HuH-7.5 (cell line): ENCODE measurements around the gene ADAMTS13.
A peak's percentile ranks its signal among the peaks of the same experiment; 100 is the strongest.
"Not testable (repeated sequence)": the region's sequence is repeated elsewhere in the genome, so short reads cannot be mapped to it uniquely, and the experiment has no call there.

Experiments used
- DNase-seq: peaks from one replicate; pipeline ENCODE4 v3.0.0; 2011; ENCODE audit warnings: low spot score

The ADAMTS13 gene

DNA sequence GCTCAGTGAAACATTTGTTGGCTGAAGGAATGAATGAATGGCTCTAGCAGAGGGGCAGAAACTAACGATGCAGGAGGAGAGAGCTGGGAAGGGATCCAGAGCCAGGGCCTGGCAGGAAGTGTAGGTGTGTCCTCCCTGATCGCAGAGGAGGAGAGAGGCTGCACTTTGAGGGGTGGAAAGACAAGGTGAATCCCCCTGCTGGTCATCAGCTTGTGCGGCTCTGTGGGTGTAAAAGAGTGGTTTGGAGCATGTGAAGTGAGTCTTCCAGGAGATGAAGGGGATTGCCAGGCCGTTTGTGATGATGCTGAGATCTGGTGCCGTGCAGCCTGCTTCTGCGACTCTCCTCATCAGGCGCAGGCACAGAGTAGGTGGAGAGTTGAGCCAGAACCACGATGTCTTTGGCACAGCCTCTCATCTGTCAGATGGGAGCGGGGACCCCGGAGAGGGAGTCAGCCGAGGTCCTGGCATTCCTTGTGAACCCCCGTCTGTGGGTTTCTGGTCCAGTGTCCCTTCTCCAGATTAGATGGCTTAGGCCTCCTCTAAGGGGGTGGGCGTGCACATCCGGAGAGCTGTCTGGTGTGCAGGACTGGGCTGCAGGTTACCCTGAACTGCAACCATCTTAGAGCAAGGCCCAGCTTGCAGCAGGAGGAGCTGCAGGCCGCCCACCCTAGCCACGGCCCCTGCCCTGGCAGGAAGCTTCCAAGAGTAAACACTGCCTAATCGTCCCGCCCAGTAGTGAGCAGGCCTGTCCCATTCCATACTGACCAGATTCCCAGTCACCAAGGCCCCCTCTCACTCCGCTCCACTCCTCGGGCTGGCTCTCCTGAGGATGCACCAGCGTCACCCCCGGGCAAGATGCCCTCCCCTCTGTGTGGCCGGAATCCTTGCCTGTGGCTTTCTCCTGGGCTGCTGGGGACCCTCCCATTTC, at the start of gene ADAMTS13:
TSS of gene ADAMTS13 (plus strand) at position 753 of the 928 bp plus-strand sequence. CDS start at position 830, 77 bp downstream.
- no peak for DNase-seq

DNA sequence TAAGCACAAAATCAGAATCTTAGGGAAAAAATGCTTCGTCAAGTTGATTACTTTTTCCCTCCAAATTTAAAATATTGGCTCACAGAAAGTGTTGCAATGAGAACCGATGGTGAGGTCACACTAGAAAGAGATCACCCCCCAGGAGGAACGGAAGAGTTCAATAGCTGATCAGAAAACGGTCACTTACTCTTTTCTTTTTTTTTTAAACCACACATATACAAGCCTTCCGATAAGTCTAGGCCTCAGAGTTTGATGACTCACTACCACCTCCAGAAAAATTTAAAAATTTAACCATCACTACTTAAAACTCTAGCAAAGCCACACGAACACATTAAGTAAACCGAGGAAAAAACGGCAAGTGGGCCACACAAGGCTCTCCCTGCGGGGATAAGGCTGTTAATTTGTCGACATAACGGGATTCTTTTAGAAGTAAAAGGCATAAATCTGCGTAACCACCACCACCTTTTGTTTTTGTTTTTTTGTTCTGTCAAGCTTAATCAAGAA, 47.5 kb upstream of the ADAMTS13 start:
- no peak for DNase-seq

DNA sequence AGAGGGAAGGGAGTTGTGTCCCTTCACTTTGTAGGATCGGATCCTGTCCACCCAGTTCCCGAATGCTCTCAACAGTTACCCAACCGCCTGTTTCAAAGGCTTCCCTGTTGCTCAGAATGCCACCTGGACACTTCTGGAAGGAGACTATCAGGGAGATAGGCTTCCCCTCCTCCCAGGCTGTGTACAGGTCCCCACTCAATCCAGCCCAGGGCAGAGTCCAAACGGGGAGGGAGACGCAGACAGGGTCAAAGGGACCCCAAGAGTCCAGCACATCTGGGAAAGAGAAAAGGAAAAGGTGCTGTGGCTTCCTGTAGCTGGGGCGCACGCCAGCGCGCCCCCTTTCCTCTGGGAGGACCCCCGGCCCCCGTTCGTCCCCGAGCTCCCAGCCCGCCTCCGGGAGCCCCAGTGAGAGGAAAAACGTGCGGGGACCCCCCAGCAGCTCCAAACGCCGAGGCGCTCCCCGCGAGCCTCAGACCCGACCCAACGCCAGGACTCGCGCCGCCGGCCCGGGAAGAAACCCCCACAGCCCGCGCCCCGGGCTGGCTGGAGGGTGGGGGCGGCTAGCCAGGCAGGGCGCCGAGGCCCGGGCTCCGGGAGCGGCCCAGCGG, 46.9 kb upstream of the ADAMTS13 start:
- DNase-seq: peak; percentile 73

DNA sequence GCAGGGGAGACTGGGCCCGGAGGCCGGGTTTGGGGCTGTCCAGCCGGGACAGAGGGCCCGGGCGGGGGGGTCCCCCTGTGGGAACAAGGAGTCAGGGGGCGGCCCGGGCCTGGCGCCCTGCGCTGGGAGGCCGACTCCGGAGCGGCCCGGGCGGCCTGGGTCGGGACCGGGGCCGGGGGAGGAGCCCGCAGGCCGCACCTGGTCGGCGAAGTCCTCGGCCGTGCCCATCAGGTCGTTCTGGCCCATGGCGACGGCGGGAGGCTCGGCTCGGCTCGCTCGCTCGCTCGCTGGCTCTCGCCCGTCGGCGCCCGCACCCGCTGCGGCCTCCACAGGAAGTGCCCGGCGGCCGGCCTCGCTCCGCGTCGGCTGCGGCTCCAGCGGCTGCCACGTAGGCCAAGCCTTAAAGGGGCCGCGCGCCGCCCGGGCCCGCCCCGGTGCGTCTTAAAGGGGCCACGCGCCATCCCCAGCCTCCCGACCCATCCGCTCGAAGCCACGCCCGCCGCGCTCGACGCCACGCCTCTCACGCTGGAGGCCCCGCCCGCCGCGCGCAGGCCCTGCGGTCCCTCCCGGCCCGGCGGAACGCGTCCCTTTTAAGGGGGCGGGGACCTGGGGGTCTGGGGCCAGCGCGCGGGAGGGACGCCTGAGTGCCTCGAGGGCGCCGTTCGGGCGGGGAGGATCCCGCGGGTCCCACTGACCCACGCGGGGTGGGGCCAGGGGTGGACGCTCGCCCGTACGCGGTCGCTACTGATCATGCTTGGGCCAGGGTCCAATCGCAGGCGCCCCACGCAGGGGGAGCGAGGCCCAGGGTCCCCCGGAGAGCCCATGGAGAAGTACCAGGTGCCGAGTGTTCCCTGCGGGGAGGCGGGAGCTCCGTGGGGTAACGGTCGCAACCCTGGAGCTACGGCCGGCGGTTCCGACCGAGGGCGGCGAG, 46.2 kb upstream of the ADAMTS13 start, which contains the start of the genes STKLD1 and SURF4:
TSS of gene STKLD1 (plus strand) at position 643 of the 931 bp plus-strand sequence. CDS start at position 751, 108 bp downstream.
TSS of gene SURF4 (minus strand) at position 337 of the 931 bp plus-strand sequence. CDS start at position 246, 91 bp downstream.
- DNase-seq: peak; percentile 99

DNA sequence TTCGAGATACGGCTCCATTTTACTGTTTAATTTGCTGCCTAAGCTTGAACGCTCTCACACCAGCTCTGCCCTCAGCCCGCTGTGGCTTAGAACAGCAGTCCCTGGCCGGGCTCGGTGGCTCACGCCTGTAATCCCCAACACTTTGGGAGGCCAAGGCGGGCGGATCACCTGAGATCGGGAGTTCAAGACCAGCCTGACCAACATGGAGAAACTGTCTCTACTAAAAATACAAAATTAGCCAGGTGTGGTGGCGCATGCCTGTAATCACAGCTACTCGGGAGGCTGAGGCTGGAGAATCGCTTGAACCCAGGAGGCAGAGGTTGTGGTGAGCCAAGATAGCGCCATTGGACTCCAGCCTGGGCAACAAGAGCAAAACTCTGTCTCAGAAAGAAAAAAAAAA, 44.9 kb upstream of the ADAMTS13 start:
- not testable (repeated sequence) for DNase-seq

DNA sequence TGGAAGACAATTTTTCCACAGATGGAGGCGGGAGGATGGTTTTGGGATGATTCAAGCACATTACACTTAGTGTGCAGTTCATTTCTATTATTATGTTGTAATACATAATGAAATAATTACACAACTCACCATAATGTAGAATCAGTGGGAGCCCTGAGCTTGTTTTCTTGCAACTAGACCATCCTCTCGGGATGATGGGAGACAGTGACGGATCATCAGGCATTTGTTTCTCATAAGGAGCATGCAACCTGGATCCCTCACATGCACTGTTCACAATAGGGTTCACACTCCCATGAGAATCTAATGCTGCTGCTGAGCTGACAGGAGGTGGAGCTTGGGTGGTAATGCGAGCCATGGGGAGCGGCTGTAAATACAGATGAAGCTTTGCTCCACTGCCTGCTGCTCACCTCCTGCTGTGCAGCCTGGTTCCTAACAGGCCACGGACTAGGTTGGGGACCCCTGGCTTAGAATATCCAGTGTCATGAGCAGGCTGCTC, 44.4 kb upstream of the ADAMTS13 start:
- DNase-seq: no peak

DNA sequence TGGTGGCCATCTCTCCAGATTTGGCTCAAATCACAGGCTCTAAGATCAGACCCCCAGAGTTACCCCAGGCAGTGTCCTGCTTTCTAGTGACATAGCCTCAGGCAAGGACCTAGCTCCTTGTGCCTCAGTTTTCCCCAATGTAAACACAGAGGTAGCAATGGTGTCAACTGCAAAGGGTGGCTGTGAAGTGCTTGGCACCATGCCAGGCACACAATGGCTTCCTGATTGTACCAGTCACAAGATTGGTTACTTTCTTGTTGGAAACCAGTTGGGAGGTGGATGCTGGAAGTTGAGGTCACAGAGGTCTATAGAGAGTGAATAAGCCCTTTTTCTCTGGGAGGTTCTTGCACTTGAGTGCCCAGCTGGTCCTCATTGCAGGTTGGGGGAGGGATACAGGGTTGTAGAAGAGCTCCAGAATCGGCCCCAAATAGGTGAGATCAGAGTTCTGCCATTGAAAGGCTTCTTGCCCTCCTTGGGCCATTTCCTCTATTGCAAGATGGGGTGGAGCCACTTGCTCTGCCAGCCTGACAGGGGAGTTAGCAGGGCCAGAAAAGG, 43.7 kb upstream of the ADAMTS13 start:
- no peak for DNase-seq

DNA sequence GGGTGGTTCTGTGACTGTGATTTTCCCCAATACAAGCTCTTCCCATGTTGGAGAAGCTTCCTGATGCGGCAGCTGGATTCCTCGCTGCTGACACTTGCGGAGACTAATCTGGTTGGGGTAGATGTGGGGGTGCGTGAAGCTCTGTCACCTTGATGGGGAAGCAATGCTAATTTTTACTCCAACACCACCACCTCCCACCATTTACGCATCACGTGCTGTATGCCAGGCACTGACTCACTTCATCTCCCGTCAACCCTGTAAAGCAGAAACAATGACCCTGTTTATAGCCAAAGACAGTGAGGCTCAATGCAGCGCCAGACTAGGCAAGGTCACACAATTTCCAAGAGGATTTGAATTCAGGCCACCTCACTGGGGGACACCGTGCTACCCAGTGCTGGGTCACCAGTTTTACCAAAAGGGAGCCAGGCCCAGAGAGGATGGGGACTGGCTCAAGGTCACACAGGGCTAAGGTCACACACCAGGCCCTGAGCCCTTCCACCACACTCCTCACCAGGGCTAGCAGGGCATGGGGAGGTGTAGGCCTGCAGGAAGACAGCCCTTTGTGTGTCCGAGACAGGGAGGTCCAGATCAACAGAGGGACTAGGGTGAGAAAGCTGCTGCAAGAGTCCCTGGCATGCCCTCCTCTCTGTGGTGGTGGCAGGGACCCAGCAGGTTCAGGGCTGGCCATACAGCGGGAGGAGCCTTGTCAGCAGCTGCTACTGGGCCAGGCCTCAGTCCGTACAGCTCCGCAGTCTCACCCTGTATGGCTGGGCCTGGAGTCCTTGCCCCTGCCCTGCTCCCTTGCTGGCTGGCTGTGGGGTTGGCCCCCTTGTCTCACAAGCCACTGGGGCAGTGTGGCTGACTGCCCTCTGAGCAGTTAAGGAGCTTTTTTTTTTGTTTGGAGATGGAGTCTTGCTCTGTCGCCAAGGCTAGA, 42.7 kb upstream of the ADAMTS13 start:
- no peak for DNase-seq

DNA sequence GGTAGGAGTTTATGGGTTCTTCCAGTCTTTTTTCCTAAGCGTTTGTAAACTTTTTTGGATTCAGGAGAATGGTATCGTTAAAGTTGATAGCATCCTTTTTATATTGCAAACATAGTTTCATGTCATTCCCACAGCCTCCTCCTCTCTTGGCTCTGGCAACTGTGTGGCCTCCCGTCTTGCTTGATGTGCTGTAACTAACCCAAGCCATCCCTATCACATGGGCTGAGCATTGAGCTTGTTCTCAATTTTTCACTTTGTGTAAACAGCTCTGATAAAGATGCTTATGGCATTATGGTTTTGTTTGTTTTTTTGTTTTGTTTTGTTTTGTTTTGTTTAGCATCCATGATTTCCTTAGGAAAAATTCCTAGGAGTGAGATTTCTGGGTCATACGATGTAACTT, 41.4 kb upstream of the ADAMTS13 start:
- DNase-seq: no peak

DNA sequence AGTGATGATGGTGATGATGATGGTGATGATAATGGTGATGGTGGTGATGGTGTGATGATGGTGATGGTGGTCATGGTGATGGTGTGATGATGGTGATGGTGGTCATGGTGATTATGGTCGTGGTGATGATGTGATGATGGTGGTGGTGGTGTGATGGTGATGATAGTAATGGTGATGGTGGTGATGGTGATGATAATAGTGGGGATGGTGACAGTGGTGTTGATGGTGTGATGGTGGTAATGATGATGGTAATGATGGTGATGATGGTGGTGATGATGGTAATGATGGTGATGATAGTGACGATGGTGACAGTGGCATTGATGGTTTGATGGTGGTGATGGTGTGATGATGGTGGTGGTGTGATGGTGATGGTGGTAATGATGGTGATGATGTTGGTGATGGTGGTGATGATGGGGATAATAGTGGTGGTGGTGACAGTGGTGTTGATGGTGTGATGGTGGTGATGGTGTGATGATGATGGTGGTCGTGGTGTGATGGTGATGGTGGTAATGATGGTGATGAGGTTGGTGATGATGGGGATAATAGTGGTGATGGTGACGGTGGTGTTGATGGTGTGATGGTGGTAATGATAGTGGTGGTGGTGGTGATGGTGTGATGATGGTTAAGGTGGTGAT, 39.5 kb upstream of the ADAMTS13 start:
- DNase-seq: no peak

DNA sequence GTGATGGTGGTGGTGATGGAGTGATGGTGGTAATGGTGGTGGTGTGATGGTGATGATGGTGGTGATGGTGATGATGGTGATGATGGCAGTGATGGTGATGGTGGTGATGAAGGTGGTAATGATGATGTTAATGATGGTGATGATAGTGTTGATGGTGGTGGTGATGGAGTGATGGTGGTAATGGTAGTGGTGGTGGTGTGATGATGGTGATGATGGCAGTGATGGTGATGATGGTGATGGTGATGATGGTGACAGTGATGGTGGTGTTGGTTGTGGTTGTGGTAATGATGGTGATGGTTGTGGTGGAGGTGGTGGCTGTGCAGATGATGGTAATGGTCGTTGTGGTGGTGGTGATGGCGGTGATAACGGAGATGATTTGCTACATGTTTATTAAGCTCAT, 38.7 kb upstream of the ADAMTS13 start:
- DNase-seq: no peak

DNA sequence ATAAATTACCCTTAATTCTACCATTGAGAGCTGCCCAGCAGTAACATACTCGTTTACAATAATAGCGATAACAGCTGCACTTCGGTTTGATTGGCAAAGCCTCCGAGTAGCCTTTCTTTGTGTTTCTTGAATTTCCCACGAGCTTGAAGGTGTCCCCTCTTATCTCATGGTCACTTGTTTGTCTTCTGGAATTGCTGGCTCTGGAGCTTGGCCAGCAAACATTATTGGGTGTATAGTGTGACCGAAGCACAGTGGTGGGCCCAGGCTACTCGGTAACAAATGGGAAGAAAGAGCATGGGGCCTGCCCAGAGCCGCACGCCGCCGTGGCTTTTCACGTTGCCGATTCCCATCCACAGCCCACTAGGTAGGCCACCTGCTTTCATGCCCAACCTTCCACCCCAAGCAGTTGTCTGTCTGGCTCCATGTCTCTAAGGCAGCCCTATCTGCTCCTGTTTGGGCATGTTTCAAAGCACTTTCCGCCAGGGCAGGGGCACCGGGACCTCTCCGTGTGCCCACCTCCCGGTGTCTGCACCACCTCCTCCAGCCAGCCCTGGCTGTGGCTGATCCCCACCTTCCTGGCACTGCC, 37.3 kb upstream of the ADAMTS13 start:
- DNase-seq: no peak

DNA sequence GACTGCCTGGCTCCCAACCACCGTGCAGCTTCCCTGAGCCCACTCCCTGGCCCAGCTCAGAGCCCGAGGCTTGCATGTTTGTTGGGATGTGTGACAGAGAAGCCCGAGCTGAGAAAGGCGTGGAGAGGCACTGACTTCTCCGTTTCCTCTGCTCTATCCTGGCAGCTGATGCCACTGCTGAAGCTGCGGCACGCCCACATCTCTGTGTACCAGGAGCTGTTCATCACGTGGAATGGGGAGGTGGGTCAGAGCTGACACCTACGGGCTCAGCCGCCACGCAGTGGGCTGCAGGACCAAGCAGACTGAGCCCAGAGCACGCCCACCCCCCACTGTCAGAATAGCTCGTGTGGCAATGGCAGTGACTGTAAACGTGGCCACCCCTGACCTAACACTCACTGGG, 36.7 kb upstream of the ADAMTS13 start:
- no peak for DNase-seq

DNA sequence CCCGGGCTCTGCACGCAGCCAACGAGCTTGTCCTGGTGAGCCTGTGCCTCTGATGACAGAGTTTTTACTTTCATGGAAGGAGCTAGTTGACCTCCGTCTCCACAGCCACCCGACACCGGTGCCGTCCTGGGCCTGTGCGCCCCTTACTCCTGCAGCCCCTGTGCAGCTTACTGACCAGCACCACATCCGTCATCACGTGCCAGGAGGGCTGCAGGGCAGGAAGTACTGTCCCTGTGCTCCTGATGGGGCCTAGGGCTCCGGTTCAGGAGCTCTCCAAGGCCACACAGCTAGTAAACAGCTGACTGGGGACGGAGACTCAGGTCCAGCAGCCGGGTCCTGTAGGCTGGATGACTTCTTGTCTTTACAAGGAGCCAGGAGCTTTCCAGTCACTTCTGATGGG, 35.8 kb upstream of the ADAMTS13 start:
- no peak for DNase-seq

DNA sequence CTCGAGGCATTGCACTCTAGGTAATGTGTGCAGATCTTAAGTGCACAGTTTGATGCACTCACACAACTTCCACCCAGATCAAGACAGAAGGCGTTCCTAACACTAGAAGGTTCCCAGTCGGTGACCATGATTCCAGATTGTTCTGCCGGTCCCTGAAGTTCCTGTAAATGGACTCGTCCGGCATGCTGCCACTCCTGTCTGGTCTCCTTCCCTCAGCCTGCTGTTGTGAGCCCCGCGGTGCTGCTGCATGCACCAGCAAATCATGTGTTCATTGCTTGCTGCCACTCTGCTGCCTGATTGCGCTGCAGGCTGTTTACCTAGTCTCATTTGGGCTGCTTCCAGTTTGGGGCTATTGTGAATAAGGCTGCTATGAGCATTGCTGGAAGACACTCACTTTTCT, 34.5 kb upstream of the ADAMTS13 start:
- peak; percentile 48 for DNase-seq

DNA sequence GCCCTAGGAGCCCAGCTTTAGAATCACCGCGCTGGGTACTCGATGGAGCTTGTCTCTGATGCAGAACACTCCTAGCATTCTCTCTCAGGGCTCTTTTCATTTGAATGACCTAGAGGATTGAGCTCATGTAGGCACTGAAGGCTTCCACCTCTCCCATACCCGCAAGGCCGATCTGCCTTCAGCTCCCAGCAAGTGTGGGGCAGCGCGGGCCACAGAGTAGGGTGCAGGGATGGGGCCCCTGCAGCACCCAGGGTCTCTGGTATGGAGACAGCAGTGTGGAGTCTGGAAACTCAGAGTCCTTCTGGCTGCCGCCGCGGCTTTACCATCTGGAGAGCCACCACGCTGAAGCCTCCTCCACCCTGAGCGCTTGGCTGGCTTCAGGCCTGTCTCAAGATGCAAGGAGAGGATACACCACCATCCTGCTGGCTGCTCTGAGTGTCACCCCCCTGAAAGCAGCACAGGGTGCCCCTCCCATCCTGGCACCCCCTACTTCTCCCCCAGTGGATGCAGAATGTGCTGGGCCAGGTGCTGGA, 33.1 kb upstream of the ADAMTS13 start:
- DNase-seq: no peak

DNA sequence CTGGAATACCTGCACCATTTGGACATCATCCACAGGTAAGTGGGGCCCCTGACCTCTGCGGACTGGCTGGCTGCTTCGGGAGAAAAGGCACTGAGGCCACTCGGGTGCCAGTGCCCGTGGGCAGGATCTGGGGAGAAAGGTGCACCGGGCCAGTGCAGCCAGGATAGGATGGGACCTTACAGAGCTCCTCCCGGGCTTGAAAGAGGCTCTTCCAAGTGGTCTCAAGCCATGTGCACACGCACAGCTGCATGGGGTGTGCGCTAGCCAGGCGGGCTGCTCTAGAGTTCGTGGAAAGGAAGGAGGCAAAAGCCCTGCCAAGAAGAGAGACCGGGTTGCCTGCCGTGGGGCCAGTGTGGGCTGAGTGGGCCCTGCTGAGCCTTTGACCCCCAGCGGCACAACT, 32.6 kb upstream of the ADAMTS13 start:
- DNase-seq: no peak

DNA sequence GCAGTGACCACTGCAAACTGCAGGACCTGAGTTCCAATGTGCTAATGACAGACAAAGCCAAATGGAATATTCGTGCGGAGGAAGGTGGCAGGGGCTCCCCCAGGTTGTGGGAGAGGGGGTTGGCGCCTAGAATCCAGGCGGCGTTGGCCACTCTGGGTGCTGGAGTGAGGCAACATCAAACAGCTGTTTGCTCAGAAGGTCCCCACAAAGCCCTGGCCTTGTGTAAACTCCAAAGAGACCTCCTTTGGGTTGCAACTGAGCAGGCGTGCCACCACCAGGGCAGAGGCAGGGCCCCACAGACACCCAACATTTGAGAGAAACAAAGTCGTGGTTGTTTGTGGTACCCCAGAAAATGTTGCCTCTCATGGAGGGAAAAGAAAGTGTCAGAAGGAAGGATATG, 31.5 kb upstream of the ADAMTS13 start:
- no peak for DNase-seq

DNA sequence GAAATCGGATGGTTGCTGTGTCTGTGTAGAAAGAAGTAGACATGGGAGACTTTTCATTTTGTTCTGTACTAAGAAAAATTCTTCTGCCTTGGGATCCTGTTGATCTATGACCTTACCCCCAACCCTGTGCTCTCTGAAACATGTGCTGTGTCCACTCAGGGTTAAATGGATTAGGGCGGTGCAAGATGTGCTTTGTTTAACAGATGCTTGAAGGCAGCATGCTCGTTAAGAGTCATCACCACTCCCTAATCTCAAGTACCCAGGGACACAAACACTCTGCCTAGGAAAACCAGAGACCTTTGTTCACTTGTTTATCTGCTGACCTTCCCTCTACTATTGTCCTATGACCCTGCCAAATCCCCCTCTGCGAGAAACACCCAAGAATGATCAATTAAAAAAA, 30.7 kb upstream of the ADAMTS13 start:
- DNase-seq: not testable (repeated sequence)
